Panc1 (cell line): ENCODE data around the gene SPA17. TPM values are rescaled to one million over a fixed set of nuclear protein-coding genes. Genes with fewer than 3 reads are reported as not detected.

Experiments
- ATAC-seq: fragments of 200-7000 bp; cut with Tn5 transposase; 2 replicates; pipeline ENCODE4 v1.9.1; 2020; ENCODE audit warnings: mild to moderate bottlenecking, moderate library complexity
- BruUV-seq: library from RNA; stranded (reverse); fragments of 400-500 nt; replicated peaks from 2 replicates; lab custom pipeline; 2021; lab: Mats Ljungman, UMichigan
- CTCF ChIA-PET: fragments of 300-600 bp; sonication (Branson Sonifier 250); formaldehyde crosslinking; loops from one replicate; lab custom pipeline; 2022; ENCODE audit warnings: antibody characterized with exemption; lab: Charles Lee
- POLR2A ChIA-PET: fragments of 300-600 bp; sonication (Branson Sonifier 250); formaldehyde crosslinking; loops from one replicate; lab custom pipeline; 2022; ENCODE audit warnings: antibody characterized with exemption; lab: Charles Lee
- DNase-seq: peaks from one replicate; pipeline ENCODE4 v3.0.0-alpha.2; 2010; ENCODE audit warnings: low read depth, low spot score
- H3K27ac ChIP-seq: 2 replicates; pipeline ENCODE4 v1.5.1; 2011; ENCODE audit warnings: mild to moderate bottlenecking, low read length, inconsistent platforms
- H3K27me3 ChIP-seq: fragments of 200-500 bp; sonication (Bioruptor generic); 2 replicates; pipeline ENCODE4 v1.6.0; 2014; ENCODE audit warnings: low read length, inconsistent platforms; ENCODE audit not compliant: control insufficient read depth, insufficient read depth
- H3K36me3 ChIP-seq: fragments of 200-500 bp; sonication (Bioruptor generic); 2 replicates; pipeline ENCODE4 v1.5.1; 2014; ENCODE audit warnings: inconsistent platforms, mild to moderate bottlenecking, low read length, moderate library complexity; ENCODE audit not compliant: control insufficient read depth, insufficient read depth
- H3K4me1 ChIP-seq: 2 replicates; pipeline ENCODE4 v1.5.1; 2011; ENCODE audit warnings: inconsistent platforms, mild to moderate bottlenecking, low read length, moderate library complexity; ENCODE audit not compliant: control insufficient read depth, insufficient read depth
- H3K4me3 ChIP-seq, 2 experiments: 2 replicates each; pipeline ENCODE4 v1.5.1; 2011 to 2012; ENCODE audit warnings: low read depth in 2 of 2, low read length in 2 of 2, mild to moderate bottlenecking in 2 of 2, inconsistent platforms in 1 of 2, moderate library complexity in 1 of 2
- H3K9me3 ChIP-seq: fragments of 200-500 bp; sonication (Bioruptor generic); 2 replicates; pipeline ENCODE4 v1.5.1; 2014; ENCODE audit warnings: low read depth, mild to moderate bottlenecking, inconsistent platforms, low read length, moderate library complexity; ENCODE audit not compliant: control insufficient read depth, insufficient read depth
- POLR2AphosphoS5 ChIP-seq: IDR thresholded peaks from 2 replicates; pipeline ENCODE4 v1.6.1; 2012; ENCODE audit warnings: mild to moderate bottlenecking, low read depth, low read length, moderate library complexity
- SIN3A ChIP-seq: IDR thresholded peaks from 2 replicates; pipeline ENCODE4 v1.6.1; 2012; ENCODE audit warnings: low read depth, mild to moderate bottlenecking, low read length, moderate library complexity, borderline replicate concordance; ENCODE audit not compliant: insufficient read depth
- TCF7L2 ChIP-seq: IDR thresholded peaks from 2 replicates; pipeline ENCODE4 v1.6.1; 2011; ENCODE audit warnings: mild to moderate bottlenecking, low read depth, low read length, inconsistent platforms
- in situ Hi-C: cut with HindIII; loops from 2 replicates; pipeline ENCODE4 v1.10.0; 2016; ENCODE audit warnings: low sequenced_read_pairs, low pct_unique_long_range_greater_than_20kb
- intact Hi-C: fragments of 100-400 bp; cut with micrococcal nuclease; formaldehyde crosslinking; loops from one replicate; pipeline ENCODE4 v1.10.0; 2022; ENCODE audit not compliant: unreplicated experiment
- total RNA-seq: library from RNA; stranded (reverse); gene quantifications from one replicate; pipeline ENCODE4 v1.2.1, GENCODE V29; 2021; ENCODE audit not compliant: unreplicated experiment
- TF ChIP-seq, protein P1 (sequence below): fragments of 450-650 bp; IDR thresholded peaks from 2 replicates; pipeline ENCODE4 v1.5.1; 2017; ENCODE audit warnings: mild to moderate bottlenecking
- TF ChIP-seq, protein P2 (sequence below), 2 experiments: IDR thresholded peaks; 2 replicates each; pipeline ENCODE4 v1.6.1; 2011 to 2012; ENCODE audit warnings: low read depth in 2 of 2, control low read depth in 1 of 2, low read length in 1 of 2, mild to moderate bottlenecking in 1 of 2, moderate library complexity in 1 of 2; ENCODE audit not compliant: insufficient read depth in 1 of 2

The SPA17 gene
- total RNA-seq, 1 experiment from 2014 or later, result 10.1 TPM

DNA sequence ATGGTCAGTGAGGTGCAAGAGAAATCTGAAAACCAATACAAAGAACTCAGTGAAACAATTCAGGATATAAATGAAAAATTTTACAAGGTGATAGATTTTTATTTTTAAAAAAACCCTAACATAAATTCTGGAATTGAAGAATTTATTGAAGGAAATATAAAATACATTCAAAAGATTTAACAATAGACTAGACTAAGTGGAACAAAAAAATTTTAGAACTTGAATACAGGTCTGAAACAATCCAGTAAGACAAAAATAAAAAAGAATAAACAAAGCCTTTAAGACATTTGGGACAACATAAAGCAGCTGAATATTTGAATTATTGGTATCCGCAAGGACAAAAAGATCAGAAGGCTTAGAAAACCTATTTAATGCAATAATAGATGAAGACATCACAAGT is 8.7 kb downstream of the SPA17 start:
- Histone ChIP-seq H3K4me3 (no peak overlapping the region), H3K36me3 (no peaks in the 10 kb centered on the region), H3K27ac (no peak overlapping the region), H3K4me1 (no peaks in the 10 kb centered on the region), H3K27me3 (no peaks in the 10 kb centered on the region), H3K9me3 (peaks cover 16% of the 10 kb centered on the region; the same call in 1 of the 2 replicates)
- intact Hi-C loops (no loop called here), in situ Hi-C loops (no loop called here)
- no TSS peak for BruUV-seq
- DNase-seq (no peak), ATAC-seq (no peak)
- ChIA-PET CTCF (no interaction called here), POLR2A (no interaction called here)
- TF ChIP-seq POLR2AphosphoS5 (no peak), TCF7L2 (no peak)
- TF ChIP-seq, protein P1, sequence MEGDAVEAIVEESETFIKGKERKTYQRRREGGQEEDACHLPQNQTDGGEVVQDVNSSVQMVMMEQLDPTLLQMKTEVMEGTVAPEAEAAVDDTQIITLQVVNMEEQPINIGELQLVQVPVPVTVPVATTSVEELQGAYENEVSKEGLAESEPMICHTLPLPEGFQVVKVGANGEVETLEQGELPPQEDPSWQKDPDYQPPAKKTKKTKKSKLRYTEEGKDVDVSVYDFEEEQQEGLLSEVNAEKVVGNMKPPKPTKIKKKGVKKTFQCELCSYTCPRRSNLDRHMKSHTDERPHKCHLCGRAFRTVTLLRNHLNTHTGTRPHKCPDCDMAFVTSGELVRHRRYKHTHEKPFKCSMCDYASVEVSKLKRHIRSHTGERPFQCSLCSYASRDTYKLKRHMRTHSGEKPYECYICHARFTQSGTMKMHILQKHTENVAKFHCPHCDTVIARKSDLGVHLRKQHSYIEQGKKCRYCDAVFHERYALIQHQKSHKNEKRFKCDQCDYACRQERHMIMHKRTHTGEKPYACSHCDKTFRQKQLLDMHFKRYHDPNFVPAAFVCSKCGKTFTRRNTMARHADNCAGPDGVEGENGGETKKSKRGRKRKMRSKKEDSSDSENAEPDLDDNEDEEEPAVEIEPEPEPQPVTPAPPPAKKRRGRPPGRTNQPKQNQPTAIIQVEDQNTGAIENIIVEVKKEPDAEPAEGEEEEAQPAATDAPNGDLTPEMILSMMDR, result no peak

DNA sequence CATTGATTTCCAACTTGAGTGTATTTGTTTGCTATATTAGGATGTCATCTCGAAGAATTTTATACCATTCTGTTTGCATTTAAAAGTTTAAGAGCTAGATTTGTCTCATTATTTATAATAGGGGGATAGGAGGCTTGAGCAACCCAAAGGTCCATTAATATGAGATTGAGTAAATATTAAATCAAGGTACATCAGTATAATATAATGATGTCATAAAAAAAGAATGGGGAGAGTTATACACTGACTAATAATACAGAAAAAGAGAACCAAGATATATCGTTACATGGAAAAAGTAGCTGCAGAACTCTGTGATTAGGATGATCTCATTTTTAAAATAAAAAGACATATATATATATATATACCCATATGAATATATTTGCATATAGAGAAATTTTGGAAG is 19.4 kb downstream of the SPA17 start:
- ChIA-PET CTCF (no interaction called here), POLR2A (no interaction called here)
- H3K27ac ChIP-seq, result no peak overlapping the region
- in situ Hi-C loops, result no loop called here
- no peaks in the 10 kb centered on the region for H3K4me1 ChIP-seq
- H3K36me3 ChIP-seq, result no peaks in the 10 kb centered on the region
- H3K9me3 ChIP-seq, result no peaks in the 10 kb centered on the region
- DNase-seq (no peak), ATAC-seq (no peak)
- intact Hi-C loops, result no loop called here
- no TSS peak for BruUV-seq
- TF ChIP-seq SIN3A (no peak), POLR2AphosphoS5 (no peak), TCF7L2 (no peak)
- TF ChIP-seq, protein P1, result no peak
- TF ChIP-seq, protein P2, sequence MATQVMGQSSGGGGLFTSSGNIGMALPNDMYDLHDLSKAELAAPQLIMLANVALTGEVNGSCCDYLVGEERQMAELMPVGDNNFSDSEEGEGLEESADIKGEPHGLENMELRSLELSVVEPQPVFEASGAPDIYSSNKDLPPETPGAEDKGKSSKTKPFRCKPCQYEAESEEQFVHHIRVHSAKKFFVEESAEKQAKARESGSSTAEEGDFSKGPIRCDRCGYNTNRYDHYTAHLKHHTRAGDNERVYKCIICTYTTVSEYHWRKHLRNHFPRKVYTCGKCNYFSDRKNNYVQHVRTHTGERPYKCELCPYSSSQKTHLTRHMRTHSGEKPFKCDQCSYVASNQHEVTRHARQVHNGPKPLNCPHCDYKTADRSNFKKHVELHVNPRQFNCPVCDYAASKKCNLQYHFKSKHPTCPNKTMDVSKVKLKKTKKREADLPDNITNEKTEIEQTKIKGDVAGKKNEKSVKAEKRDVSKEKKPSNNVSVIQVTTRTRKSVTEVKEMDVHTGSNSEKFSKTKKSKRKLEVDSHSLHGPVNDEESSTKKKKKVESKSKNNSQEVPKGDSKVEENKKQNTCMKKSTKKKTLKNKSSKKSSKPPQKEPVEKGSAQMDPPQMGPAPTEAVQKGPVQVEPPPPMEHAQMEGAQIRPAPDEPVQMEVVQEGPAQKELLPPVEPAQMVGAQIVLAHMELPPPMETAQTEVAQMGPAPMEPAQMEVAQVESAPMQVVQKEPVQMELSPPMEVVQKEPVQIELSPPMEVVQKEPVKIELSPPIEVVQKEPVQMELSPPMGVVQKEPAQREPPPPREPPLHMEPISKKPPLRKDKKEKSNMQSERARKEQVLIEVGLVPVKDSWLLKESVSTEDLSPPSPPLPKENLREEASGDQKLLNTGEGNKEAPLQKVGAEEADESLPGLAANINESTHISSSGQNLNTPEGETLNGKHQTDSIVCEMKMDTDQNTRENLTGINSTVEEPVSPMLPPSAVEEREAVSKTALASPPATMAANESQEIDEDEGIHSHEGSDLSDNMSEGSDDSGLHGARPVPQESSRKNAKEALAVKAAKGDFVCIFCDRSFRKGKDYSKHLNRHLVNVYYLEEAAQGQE (IDR thresholded peaks at IDR 0.05; ENCODE audit: insufficient read depth in 1 of 2, low read depth in 2 of 2, low read length in 1 of 2), result no peak
- no peak overlapping the region for H3K4me3 ChIP-seq
- H3K27me3 ChIP-seq, result no peaks in the 10 kb centered on the region
